Measurements from ENCODE around the gene NCKAP5L.

NCKAP5L gene

DNA sequence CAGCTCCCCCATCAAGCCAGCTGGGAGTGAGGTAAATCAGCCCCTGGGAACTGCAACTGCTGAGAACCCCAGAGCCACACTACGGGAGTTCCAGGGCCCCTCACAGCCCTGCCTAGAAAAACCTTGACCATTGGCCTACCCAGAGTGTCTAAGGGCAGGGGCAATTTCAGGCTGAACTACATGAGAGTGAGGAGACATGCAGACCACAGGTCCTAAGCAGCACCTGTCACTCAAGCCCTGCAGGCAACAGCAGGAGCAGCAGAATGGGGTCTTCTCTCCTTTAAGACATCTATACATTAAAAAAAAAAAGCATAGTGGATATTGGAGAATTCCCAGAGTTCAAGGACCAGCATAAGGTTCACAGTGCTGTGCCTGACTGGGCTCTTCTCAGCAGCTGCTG, 4.9 kb downstream of the NCKAP5L start:
- no peak for DNase-seq (ENCODE audit: low read depth)

DNA sequence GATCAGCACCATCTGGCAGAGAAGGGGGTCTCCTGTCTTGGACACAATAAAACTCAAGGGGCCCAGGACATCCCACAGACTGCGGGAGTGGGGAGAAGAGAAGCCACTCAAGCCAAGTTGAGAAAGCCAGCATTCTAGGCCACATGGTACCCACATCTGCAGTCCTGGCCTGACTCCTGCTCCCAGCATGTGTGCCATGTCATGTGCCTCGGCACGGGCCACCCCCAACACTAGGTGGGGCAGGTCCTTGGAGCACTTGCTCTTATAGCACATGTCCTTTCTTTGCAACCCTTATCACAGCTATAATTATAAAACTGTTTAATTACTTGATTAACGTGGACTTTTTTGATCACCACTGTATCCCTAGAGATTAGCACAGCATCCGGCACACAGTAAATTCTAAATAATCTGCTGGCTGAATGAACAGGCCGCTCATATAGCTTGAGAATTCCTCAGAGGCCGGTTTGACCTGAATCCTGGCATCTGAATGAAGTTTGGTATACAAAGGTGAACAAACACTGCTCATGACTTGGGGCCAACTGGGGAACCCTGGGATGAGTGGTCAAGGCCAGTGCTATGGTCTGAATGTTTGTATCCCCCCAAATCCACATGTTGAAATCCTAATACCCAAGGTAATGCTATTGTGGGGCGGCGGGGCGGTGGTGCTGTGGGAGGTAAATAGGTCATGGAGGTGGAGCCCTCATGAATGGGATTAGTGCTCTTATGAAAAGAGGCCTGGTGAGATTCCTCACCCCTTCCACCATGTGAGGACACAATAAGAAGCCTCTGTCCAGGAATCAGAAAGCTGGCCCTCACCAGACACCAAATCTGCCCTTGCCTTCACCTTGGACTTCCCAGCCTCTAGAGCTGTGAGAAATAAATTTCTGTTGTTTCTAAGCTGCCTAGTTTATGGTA, 6.6 kb downstream of the NCKAP5L start:
- DNase-seq (ENCODE audit: low read depth): no peak

DNA sequence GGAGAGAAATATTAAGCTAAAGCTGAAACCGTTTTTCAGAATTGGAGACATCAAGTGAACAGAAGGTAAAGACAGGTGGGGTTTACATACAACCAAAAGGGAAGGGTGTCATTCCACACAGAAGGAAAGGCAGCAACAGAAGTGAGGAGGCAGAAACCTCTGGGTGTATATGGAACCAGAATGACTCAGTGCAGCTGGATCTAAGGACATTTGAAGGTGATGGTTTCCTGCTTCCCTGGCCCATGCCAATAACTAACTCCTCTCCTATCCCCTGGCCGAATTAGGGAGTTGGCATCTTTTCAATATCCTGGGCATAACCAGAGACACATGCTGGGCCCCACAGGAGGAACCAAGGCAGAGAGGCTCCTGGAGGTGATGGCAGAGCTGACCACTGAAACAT, 8.4 kb downstream of the NCKAP5L start:
- no peak for DNase-seq (ENCODE audit: low read depth)

DNA sequence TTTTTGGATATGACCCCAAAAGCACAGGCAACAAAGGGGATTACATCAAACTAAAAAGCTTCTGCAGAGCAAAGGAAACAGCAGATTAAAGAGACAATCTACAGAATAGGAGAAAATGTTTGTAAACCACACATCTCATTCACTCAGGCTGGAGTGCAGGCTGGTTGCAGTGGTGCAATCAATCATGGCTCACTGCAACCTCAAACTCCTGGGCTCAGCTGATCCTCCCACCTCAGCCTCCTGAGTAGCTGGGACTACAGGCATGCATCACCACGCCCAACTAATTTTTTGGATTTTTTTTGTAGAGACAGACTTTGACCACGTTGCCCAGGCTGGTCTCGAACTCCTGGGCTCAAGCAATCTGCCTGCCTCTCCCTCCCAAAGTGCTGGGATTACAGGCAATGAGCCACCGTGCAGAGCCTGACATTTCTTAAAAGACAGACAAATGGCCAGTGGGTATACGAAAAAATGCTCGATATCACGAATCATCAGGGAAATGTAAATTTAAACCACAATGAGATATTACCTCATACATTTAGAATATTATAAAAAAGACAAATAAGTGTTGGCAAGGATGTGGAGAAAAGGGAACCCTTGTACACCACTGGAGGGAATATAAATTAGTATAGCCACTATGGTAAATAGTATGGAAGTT, 9.8 kb downstream of the NCKAP5L start:
- DNase-seq (ENCODE audit: low read depth): no peak

DNA sequence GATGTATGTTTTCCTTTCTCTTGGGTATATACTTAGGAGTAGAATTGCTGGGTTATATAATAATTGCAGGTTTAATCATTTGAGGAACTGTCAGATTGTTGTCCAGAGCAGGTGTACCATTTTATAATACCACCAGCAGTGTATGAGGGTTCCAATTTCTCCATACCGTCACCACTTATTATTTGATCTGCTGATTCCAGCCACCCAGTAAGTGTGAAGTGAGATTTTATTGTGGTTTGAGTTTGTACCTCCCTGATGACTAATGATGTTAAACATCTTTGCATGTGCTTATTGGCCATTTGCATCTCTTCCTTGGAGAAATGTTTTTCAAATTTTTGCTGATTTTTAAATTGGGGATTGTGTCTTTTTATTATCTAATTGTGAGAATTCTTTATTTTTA, 15.1 kb downstream of the NCKAP5L start:
- DNase-seq (ENCODE audit: low read depth): no peak

DNA sequence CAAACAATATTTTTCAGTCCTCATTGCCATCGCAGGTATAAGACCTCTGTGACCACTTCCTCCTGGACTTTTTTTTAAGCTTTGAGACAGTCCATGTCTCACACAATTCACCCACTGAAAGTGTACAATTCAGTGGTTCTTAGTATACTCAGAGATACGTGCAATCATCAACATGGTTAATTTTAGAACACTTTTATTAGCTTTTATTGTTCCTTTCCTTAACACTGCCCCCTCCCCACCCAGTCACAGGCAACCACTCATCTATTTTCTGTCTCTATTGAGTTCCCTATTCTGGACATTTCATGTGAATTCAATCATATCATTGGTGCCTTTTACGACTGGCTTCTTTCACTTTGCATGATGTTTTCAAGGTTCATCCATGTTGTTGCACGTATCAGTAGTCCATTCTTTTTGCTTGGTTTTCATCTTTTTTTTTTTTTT, 16.2 kb downstream of the NCKAP5L start:
- DNase-seq (ENCODE audit: low read depth): no peak

DNA sequence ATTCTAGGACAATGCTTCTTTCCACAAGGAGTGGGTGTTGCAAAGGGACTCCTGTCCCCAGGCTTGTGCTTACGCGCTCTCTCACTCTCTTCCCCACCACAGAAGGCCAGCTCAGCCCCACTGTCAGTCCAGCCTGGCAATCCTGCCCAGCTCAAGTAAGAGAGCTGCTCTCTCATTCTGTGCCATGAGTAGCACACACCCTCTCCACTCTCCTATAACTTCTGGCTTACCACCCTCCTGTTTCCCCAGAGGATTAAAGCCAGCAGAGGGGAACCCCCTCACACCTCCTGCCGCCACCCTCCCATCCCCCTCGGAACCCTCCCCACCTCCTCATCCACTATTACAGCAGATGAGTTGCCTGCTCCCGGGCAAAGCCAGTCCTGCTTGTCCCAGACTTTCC, 17.1 kb downstream of the NCKAP5L start:
- no peak for DNase-seq (ENCODE audit: low read depth)

DNA sequence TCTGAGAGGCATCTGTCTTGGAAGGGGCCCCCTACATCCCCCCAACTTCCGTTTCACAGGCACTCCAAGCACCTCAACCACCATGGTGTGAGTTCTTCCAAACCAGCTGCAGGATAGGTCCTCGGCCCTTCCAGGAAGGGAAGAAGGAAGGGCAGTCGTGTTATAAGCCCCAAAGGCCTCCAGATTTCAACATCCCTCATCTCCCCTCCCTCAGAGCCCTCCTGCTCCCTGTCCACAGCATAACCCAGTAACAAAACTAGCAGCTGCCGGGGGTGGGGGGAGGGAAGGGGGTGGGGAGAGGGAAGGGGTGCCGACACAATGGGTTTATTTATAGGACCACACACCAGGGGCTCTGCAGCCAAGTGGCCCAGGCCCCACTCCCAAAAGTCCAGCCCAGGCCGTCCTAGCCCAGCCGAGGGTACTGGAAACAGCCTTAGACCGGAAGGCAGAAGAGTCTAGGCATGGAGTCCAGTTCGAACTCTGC, 18.3 kb downstream of the NCKAP5L start:
- DNase-seq (ENCODE audit: low read depth): no peak

DNA sequence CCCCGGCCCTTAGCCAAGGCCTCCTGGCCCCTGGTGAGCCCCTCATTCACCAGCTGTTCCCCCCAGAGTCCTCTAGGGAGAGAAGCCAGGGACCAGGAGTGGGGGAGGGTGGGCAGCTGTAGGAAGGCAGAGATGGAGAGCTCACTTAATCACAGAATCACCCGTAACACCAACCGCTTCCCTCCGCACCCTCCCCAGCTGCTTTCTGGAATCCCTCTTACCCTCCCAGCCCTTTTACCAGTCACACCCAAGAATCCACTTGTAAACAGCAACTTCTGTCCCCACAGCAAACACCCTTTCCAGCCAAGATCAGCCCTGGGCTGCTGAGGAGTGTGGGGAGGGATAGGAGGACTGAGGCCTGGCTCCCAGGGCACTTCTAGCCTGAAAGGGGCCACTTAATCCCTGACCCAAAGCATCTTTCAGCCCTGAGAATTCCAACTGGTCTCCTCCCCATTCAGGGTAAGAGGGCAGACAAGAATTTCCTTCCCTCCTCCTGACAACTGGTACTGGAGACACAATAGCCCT, 18.8 kb downstream of the NCKAP5L start:
- no peak for DNase-seq (ENCODE audit: low read depth)

DNA sequence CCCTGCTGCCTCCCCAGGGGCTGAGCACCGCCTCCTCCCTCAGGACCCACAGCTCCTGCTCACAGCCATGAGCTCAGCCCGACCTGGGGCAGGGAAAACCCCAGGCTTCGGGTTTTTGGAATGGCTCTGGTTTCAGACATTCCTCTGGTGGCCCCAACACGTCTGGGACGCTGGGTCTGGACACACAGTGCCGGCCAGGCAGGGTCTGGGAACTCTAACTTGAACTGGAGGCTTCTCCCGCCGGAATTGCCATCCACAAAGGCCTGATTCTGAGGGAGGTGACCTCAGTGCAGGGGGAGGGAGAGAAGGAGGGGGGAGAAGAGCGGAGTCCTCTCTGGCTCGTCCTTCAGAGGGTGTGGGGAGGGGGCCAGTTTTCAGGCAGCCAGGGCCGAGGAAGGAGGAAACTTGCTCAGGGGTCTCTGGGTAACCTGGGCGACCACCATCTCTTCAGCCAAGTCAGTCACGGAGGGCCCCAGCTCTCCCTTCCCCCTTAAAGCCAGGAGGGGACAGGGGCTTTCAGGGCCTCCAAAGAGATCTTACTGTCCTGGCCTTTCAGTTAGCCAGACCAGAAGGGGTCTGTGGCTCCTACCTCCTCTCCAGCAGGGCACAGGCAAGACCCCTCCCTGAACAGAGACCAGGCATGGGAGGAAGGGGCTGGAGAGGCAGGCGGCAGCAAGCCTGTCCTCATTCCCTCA, 19.4 kb downstream of the NCKAP5L start:
- no peak for DNase-seq (ENCODE audit: low read depth)

DNA sequence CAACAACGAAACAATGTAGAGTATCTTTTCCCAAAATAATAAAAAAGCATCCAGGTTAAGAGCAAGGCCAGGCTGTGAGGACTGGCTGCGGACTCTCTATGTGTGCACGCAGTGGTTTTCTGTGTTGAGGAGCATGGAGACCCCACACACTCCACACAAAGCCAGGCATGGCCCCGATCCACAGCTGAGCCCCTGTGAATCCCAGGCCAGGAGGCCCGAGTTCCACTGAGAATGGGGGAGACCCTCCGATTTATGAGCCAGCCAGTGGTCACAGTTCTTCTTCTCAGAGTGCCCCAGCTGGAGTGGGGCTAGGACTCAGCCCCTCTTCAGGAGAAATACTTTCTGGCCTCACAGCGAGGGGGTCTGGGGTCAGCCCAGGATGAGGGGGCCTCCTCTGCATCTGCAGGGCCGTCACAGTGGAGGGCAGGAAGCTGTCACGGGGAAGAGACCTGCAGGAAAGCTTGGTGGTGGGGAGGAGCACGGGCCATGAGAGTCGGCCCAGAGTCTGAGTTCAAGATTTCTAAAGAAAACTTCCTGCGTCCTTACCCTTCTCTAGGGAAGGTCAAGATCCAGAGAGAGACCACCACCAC, 20.1 kb downstream of the NCKAP5L start:
- no peak for DNase-seq (ENCODE audit: low read depth)

DNA sequence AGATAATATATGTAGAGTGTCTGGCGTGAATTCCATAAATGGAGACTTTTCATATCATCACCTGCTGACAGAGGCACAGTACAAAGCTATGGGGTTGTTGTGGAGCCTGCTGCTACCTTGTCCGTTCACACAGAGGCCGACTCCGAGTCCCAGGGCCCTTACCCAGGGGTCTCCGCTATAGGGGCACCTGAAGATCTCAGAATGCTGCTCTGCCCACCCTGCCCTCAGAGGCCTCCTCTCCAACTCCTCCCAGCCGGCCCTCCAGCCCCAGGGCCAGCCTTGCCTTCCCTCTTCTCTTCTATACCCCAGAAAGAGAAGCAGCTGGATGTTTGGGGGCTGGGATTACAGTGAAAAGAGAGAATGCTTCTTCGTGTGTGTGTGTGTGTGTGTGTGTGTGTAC, 21.3 kb downstream of the NCKAP5L start:
- no peak for DNase-seq (ENCODE audit: low read depth)

DNA sequence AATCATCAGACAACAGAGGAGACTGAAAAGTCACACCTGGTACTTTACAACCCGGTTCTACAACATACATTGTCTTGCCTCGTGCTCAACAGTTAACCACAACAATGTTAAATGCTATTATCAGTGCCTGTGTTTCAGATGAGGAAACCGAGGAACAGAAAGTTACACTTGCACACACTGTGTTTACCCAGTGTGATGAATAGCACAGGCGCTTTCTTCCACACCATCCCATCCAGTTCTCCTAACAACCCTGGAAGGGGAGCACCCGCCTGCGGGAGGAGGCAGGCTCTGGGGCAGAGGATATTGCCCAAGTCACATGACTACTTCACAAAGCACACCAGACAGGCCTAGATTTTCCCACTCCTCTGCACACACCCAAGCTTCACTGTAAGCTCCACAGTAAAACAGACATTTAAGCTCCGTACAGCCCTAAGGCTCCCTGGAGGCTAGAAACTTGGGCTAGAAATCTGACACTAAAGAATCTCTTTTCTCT, 21.8 kb downstream of the NCKAP5L start:
- DNase-seq (ENCODE audit: low read depth): no peak

DNA sequence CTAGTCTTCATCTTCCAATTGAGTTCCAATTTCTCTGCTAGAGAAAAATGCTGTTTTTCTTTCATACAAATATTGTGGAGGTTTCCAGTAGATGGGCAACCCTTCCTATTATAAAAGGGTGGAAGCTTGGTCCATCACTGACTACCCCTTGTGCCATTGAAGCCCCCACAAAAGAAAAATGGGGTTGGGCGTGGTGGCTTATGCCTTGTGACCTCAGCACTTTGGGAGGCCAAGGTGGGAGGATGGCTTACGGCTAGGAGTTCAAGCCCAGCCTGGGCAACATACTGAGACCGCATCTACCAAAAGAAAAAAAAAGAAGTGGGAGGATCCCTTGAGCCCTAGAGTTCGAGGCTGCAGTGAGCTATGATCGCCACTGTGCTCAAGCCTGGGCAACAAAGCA, 22.8 kb downstream of the NCKAP5L start:
- DNase-seq (ENCODE audit: low read depth): no peak

DNA sequence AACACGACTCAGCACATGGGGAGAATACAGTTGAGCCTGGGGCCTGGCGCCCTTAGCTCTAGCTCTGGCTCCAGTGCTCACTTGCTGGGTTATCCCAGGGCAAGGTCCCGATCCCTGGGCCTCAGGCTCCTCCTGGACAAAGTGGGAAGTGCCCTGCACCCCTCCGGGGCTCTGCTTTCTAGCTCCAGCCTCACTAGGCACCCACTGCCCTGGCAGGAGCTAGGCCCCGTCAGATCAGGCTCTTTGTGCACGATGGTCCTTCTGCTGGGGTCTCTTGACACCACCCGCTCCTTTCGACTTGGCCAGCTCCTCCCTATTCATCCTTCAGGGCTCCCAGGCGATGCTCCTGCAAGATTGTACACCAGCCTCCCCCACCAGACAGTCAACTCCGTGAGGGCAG, 23.4 kb downstream of the NCKAP5L start:
- no peak for DNase-seq (ENCODE audit: low read depth)

DNA sequence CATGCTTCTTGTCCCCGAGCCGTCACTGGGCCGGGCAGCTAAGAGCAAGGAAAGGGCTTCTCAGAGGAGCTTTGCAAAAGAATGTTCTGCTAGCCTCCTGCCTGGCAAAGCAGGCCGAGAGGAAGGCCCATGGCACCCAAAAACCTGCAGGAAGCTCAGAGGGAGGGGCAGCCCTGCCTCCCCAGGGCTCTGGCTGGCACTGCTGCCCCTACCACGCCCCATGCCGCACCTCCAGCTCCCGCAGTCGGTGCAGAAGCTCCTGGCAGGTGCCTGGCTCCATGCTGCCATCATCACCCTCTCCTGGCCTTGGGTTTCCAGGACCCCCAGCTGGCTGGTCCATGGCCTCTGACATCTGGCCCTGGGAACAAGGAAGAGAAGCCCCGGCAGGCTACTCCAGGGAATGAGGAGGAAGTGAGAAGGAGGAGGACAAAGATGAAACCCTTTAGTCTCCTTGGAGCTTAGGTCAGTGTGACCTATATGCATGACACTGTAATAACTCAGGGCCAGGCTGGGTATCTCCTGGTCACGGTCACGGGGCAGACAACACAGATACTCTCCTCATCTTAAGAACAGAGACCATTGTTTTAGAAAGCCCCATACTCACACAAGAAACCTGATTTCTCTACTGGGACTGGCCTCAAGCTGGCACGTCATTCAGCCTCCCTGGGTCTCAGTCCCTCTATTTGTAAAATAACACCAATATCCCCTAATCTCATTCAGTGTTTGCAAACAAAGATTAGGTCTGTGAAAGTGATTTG, 24.3 kb downstream of the NCKAP5L start:
- no peak for DNase-seq (ENCODE audit: low read depth)

DNA sequence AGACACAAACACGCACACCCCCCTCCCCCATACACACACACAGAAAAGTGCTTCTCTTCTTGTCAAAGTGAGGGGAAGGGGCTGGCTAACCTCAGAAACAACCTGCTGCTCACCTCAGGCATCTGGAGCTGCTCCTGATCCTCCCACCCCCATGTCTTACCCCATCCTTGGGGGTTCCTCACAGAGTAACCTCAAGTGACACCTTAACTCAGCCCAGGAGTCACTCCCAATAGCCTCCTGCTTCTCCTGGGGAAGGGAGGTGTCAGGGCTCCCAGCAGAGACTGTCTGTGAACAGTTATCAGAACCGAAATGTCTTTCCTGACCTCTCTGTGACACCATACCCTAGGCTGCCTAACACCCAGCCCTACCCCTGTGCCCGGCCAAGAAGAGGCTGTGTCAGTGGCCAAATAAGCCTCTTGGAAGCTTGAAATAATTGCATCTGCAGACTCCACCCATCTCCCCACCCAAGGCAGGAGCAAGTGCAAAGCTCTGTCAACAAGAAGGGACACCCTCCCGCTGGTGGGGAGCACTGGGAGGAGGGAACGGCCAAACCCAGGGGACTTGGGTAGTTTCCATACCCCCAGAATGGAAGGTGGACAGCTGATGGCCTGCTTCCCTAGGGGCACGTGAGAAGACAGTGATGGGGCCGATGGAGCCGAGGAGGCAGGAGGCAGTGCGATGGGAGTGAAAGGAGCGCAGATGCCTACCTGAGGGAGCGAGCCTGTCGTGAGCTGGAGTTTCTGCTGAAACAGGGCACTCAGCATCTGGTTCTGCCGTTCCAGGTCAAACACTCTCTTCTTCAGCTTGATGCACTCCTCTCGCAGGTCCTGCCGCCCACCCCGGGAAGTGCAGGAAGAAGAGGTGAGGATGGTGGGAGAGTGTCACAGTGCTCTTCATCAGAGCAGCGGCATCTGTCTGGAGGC, 26.8 kb downstream of the NCKAP5L start:
- no peak for DNase-seq (ENCODE audit: low read depth)

DNA sequence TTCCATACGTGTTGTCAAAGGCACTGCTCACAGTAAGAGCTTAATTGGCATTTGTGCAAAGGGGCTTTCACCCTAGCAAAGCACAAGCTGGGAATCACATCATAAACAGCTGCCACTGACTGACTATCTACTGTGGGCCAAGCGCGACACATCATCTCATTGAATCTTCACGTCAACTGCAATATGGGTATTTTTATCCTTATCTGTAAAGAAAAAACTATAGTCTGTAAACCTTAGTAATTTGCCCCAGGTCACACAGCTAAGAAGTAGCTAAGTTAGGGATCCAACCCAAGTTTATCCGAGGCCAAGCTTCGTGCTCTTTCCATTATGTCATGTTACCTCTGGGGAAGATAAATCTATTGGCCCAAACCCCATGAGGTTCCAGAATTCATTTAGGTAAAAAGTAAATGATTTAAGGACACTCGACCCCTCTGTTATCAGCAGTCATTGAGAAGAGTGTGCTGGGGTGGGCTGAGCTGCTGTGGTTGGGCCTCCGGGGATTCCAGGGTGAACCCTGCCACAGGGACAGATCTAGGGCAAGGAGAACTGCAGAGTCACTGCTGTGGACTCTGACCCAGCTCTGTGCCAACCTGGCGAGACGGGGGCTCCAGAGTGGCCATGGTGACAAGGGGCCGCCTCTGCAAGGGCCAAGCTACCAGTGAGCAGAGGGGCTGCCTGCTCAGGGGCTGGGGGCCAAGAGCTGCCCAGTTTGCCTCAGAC, 27.6 kb downstream of the NCKAP5L start:
- no peak for DNase-seq (ENCODE audit: low read depth)

DNA sequence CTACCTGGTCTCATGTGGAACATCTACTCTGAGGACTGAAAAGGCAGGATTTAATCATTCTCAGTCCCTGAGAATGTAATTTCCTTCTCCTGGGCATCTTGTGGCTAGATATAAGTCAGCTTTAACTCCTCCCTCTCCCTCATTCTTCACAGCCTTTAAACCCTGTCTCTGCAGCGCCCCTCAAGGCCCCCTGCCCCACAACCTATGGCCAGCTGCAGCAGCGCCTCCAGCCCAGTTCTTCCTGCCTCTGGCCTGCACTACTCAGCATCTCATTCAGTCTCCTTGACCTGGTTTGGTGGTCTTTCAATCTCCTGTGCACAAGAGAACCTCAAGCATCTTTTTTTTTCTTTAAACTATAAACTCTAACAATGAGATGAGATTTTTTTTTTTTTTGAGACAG, 29.3 kb downstream of the NCKAP5L start:
- no peak for DNase-seq (ENCODE audit: low read depth)
